Stomach smooth muscle (tissue), 2 donors: Measurements from ENCODE around the gene ABHD8.

Experiments used
- H3K27ac ChIP-seq: one replicate; pipeline ENCODE4 v1.7.0; 2013; ENCODE audit warnings: mild to moderate bottlenecking, low read length, inconsistent platforms
- H3K27me3 ChIP-seq, 2 donors: one replicate each; pipeline ENCODE4 v1.7.0; 2013; ENCODE audit warnings: low read length in 2 of 2; ENCODE audit not compliant: insufficient read depth in 2 of 2, control insufficient read depth in 1 of 2
- H3K36me3 ChIP-seq, 2 donors: one replicate each; pipeline ENCODE4 v1.7.0; 2013; ENCODE audit warnings: low read length in 2 of 2; ENCODE audit not compliant: control insufficient read depth in 2 of 2, insufficient read depth in 2 of 2
- H3K4me1 ChIP-seq: one replicate; pipeline ENCODE4 v1.7.0; 2013; ENCODE audit warnings: low read length; ENCODE audit not compliant: control insufficient read depth, insufficient read depth
- H3K4me3 ChIP-seq, 2 donors: one replicate each; pipeline ENCODE4 v1.7.0; 2013; ENCODE audit warnings: low read length in 2 of 2
- H3K9ac ChIP-seq, 2 donors: one replicate each; pipeline ENCODE4 v1.7.0; 2013; ENCODE audit warnings: low read length in 2 of 2, mild to moderate bottlenecking in 1 of 2
- H3K9me3 ChIP-seq, 2 donors: one replicate each; pipeline ENCODE4 v1.7.0; 2013; ENCODE audit warnings: low read length in 2 of 2; ENCODE audit not compliant: control insufficient read depth in 2 of 2
- donor health status: healthy.
- donor health status: Pancreatic carcinoma.

Gene ABHD8

DNA sequence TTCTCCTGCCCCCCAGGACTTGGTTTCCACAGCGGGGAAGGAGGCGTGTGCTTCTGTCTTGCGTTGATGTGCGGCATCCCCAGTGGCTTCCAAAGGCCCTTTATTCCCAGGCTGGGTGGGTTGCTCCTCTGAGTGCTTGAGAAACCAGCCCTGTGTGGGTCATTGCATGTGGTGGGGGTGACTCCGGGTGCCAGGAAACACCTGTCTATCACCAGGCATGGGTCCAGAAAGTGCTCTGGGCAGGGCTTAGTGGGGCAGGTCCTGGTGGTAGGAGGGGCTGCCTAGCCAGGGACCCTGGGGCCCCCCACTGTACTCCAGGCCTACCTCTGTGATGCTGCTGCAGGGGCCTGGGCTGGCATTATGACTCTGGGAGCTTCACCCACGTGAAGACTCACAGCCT, 15.7 kb upstream of the ABHD8 start:
- H3K4me3 ChIP-seq: no peak overlapping the region
- peaks cover 24 to 30% of the 10 kb centered on the region in 2 donors for H3K36me3 ChIP-seq
- no peak overlapping the region for H3K27ac ChIP-seq
- peaks cover 4% of the 10 kb centered on the region for H3K4me1 ChIP-seq
- no peak overlapping the region for H3K9ac ChIP-seq
- no peaks in the 10 kb centered on the region for H3K9me3 ChIP-seq
- H3K27me3 ChIP-seq: no peaks in the 10 kb centered on the region

DNA sequence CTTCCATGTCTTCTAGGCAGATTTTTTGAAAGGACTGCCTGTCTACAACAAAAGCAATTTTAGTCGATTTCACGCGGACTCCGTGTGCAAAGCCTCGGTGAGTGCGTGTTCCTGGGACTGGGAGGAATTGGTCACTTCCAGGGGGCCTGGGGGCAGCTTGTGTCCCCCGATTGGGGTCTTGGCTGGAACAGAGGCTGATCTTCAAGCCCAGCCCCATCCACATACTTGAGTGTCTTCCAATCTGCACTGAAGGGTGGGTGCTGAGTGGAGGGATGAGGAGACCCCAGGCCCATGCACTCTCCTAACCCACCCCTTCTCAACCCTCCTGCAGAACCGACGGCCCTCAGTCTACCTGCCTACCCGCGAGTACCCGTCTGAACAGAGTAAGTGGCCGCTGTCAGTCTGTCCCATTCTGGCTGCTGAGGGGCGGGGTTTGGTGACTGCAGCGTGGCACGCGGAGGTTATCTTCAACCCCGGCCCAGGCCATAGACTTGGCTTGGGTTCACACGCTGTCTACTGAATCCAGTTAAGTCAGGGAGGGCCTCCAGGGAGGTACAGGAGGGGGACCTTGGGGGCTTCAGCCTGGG, 10.9 kb upstream of the ABHD8 start:
- Histone ChIP-seq H3K4me3 (no peak overlapping the region), H3K4me1 (peaks cover 23% of the 10 kb centered on the region), H3K9me3 (no peaks in the 10 kb centered on the region), H3K27me3 (no peaks in the 10 kb centered on the region), H3K27ac (no peak overlapping the region), H3K9ac (no peak overlapping the region), H3K36me3 (peaks cover 18 to 21% of the 10 kb centered on the region in 2 donors)

DNA sequence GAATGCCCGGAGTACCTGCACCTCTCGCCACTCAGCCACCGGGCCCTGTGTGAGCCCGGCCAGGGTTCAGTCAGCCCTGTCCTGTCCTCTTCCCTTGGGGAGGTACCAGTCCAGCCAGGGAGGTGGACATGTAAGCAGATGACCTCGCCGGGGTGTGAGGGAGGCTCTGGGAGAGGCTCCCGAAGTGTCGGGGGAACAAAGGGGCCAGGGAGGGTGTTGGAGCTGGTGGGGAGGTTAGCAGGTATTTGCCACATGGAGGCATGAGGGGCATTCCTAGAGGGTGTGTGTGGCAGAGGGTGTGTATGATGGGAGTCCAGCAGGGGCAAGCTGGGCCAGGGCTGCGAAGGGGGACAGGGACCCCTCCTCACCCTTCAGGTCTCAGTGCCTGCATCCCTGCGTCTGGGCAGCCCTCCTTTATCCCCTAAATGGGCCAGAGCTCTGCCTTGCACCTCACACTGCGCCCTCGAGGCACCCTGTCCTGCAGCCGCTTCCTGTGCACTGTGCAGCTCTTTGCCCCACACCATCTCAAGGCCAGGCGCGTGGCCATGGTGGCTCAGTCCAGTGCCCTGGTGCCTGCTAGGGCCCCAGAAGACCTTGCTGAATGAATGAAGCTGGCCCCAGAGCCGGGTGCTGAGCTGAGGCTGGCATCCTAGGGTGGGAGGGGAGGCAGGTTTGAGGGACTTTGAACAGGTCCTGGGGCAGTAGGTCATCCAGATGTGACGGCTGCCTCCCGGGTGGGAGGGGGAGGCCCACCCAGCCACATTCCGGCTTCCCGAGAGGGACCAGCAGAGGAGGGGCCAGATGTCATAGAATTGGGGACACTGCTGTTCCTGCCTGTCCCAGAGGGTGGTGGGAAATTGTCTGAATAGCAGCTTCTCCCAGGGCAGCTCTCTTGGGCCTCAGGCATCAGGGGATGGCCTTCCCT, 9.2 kb upstream of the ABHD8 start:
- Histone ChIP-seq H3K4me3 (no peak overlapping the region), H3K4me1 (peaks cover 27% of the 10 kb centered on the region), H3K27ac (no peak overlapping the region), H3K9ac (no peak overlapping the region), H3K9me3 (no peaks in the 10 kb centered on the region), H3K36me3 (peaks cover 18 to 19% of the 10 kb centered on the region in 2 donors), H3K27me3 (no peaks in the 10 kb centered on the region)

DNA sequence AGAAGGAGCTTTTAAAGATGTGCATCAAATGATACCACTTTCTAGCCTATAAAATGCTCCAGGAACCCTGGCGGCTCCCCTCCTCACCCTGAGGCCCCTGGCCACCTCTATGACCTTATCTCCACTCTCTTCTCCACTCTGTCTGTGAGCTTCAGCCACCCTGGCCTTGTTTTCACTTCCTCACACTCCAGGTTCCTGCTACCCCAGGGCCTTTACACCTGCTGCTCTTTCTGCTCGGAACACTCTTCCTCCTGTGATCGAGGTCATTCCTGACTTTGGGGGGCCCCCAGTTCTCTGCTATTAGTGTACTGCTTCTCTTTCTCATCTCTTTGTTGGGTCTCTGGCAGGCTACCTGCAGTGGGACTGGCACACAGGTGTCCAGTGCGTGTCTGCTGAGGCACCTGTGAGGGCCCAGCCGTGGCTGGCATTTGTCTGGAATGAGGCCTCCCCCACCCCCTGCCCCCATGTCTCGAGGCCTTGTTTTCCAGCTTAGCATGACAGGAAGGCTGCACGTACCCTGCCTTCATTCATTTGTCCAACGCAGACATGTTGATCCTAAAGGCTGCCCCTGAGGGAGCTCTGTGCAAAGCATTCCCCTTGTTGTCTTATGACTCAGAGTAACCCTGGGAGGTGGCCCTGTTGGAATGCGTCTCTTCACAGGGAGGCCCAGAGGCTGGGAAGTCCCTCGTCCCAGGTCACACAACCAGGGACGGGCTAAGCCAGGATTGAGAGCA, 8.4 kb upstream of the ABHD8 start:
- peaks cover 31% of the 10 kb centered on the region for H3K4me1 ChIP-seq
- H3K4me3 ChIP-seq: no peak overlapping the region
- no peak overlapping the region for H3K27ac ChIP-seq
- H3K27me3 ChIP-seq: no peaks in the 10 kb centered on the region
- no peaks in the 10 kb centered on the region for H3K9me3 ChIP-seq
- H3K36me3 ChIP-seq: peaks cover 18 to 19% of the 10 kb centered on the region in 2 donors
- no peak overlapping the region for H3K9ac ChIP-seq

DNA sequence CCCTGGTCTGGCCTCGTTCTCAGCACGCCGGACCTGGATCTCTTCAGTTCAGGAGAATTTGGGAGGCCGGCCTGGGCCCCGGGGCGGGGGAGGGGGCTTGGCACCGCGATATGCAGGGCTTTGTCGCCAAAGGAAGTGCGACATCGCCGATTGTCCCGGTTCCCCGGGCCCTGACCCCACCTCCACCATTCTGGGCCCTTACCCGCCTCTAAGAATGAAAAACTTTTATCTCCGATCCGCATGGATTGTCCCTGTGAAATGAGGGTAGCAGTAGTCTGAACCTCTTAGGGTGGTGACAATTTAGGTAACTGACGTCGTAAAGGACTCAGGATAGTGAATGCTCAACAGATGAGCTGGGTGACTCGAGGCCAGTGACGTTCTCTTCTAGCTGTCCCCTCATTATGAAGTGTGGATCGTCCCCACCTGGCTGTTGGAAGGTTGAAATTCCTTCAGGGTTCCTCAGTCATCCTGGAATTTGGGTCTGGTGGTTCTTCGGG, 6.8 kb upstream of the ABHD8 start:
- Histone ChIP-seq H3K4me1 (peaks cover 42% of the 10 kb centered on the region), H3K4me3 (peak overlapping the region; percentile 76 to 91), H3K27me3 (no peaks in the 10 kb centered on the region), H3K9me3 (no peaks in the 10 kb centered on the region), H3K27ac (no peak overlapping the region), H3K36me3 (peaks cover 11 to 12% of the 10 kb centered on the region in 2 donors), H3K9ac (peak overlapping the region; percentile 79 to 86)

DNA sequence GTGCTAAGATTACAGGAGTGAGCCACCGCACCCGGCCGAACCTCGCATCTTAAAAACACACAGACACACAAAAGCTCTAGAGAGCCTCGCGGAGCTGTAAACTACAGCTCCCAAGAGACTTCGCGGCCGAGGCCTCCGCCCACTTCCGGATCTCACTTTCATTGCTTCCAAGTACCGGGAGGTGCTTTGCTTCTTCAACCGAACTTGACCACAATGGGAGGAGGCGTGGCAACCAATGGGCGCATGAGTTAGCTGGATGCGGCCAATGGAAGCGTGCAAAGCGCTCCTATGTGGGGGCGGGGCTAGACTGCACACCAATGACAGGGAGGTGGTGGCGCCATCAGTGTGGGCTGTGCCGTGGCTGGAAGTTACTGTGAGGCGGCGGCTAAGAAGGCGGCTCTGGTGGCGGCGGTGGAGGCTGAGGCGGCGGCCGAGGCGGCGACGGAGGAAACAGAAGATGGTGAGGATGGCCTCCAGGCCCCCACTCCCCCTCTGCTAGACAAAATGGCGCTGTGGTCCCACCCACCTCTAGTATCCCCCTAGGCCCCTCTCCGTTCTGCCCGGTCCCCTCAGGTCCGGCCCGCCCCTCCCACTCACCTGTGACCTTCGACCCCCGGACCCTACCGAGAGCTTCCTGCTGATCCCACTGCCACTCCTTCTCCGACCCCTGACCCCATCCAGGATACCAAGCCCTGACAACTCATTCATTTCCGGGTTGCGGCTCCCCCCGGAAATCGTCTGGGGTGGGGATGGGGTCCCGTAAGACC, 6.2 kb upstream of the ABHD8 start, which contains the start of gene DDA1:
DDA1 (plus strand) TSS at position 366 of the 767 bp plus-strand sequence; CDS start at position 458, 92 bp downstream.
- H3K4me3 ChIP-seq: peak within 1 kb of the TSS; percentile 76 to 91
- H3K36me3 ChIP-seq: peaks cover 6 to 7% of the 10 kb centered on the region in 2 donors
- H3K9me3 ChIP-seq: no peaks in the 10 kb centered on the region
- peaks cover 48% of the 10 kb centered on the region for H3K4me1 ChIP-seq
- peak within 1 kb of the TSS; percentile 55 for H3K27ac ChIP-seq
- peak within 1 kb of the TSS; percentile 79 to 86 for H3K9ac ChIP-seq
- no peaks in the 10 kb centered on the region for H3K27me3 ChIP-seq

DNA sequence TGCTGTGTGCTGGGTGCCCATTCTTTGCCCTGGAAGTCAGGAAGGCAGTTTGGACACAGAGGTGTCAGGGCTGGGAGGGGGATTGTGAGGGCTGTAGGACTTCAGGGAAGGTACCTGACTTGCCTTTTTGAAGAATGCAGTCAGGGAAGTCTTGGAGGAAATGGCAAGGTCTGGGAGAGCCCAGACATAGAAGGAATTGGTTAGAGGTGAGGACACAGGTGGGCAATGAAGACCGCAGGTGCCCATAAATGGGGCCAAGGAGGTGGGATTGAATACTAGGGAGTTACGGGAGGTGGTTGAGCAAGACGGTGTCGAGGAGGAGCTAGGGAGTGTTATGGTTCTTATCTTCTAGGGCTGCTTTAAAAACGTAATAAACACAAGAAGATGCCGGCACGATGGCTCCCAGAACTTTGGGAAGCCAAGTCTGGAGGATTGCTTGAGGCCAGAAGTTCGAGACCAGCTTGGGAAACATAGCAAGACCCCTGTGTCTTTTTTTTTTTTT, 4.7 kb upstream of the ABHD8 start:
- Histone ChIP-seq H3K36me3 (peaks cover 0 to 2% of the 10 kb centered on the region in 2 donors), H3K4me3 (no peak overlapping the region), H3K9ac (no peak overlapping the region), H3K4me1 (peaks cover 58% of the 10 kb centered on the region), H3K9me3 (no peaks in the 10 kb centered on the region), H3K27ac (peak overlapping the region; percentile 11), H3K27me3 (no peaks in the 10 kb centered on the region)

DNA sequence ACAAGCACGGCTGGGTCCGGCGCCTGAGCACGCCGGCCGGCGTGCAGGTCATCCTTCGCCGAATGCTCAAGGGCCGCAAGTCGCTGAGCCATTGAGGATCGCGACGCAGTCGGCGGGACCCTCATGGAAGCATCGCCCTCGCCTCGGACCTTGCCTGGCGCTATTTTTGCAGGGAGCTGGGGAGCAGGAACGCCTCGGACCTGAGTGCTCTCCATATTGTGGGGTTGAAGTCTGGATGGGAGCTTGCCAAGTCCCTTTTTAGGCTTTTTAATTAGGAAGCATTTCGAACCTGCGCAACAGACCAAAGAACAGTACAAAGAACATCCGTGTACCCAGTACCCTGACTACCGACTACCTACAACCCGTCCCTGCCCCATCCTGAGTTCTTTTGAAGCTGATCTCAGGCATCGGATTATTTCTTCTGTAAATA, 3.1 kb upstream of the ABHD8 start:
- Histone ChIP-seq H3K9ac (peak overlapping the region; percentile 83 to 86), H3K9me3 (no peaks in the 10 kb centered on the region), H3K27me3 (no peaks in the 10 kb centered on the region), H3K36me3 (no peaks in the 10 kb centered on the region), H3K4me3 (peak overlapping the region; percentile 86 to 91), H3K4me1 (peaks cover 64% of the 10 kb centered on the region), H3K27ac (peak overlapping the region; percentile 90)

DNA sequence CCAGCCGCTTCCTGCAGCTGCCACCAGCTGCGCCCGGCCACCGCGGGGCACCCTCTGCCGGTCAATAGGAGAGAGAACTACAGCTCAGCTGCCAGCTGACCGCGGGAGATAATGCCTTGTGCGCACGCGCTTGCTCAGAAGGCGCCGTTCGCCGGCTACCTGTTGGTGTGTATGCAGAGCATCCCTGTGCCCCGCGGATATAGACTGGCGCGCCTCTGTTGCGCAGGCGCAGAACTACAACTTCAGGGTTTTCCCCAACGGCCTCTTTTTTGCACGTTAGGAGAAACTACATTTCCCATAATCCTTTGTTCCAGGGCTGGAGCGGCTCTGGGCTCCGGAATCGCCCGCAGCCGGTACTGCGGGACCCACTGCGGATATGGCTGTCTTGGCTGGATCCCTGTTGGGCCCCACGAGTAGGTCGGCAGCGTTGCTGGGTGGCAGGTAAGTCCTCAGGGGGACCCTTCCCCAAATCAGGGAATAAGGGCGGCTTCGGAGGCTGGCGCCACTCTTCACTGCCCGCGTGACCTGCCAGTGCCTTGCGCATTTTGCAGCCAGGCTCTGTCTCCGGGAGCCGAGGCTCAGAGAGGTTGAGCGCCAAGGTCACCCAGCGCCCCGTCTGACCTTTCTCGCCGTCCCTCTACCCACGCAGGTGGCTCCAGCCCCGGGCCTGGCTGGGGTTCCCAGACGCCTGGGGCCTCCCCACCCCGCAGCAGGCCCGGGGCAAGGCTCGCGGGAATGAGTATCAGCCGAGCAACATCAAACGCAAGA, 2.5 kb upstream of the ABHD8 start, which contains the start of gene MRPL34:
MRPL34 (plus strand) TSS at position 356 of the 768 bp plus-strand sequence; CDS start at position 377, 21 bp downstream.
- peak within 1 kb of the TSS; percentile 83 to 86 for H3K9ac ChIP-seq
- peaks cover 0 to 2% of the 10 kb centered on the region in 2 donors for H3K36me3 ChIP-seq
- H3K27ac ChIP-seq: peak within 1 kb of the TSS; percentile 90
- H3K4me3 ChIP-seq: peak within 1 kb of the TSS; percentile 86 to 91
- H3K9me3 ChIP-seq: no peaks in the 10 kb centered on the region
- H3K4me1 ChIP-seq: peaks cover 62% of the 10 kb centered on the region
- no peaks in the 10 kb centered on the region for H3K27me3 ChIP-seq
